AG08395 (cell line): ENCODE measurements around the gene HOXA11.
A peak's percentile ranks its signal among the peaks of the same experiment; 100 is the strongest.

Experiments
- DNase-seq: peaks from one replicate; pipeline ENCODE4 v3.0.0; 2012; ENCODE audit warnings: mixed read lengths, low spot score

The HOXA11 gene

GRCh38 chr7:27169658-27170425 is 15.2 kb downstream of the HOXA11 start:
- no peak for DNase-seq

GRCh38 chr7:27168265-27168947 is 16.6 kb downstream of the HOXA11 start:
- DNase-seq, result no peak

GRCh38 chr7:27167916-27168264 is 17.1 kb downstream of the HOXA11 start:
- no peak for DNase-seq

- no peak for DNase-seq
Observed at GRCh38 chr7:27166531-27167505, 18.2 kb downstream of the HOXA11 start.

- DNase-seq, result no peak
Observed at GRCh38 chr7:27165996-27166530, 19.0 kb downstream of the HOXA11 start.

GRCh38 chr7:27165089-27165995 is 19.7 kb downstream of the HOXA11 start, which contains the start of gene HOXA9:
HOXA9 (minus strand) TSS chr7:27165537; CDS start chr7:27165457, 80 bp downstream.
- DNase-seq, result peak; percentile 84

GRCh38 chr7:27164367-27165088 is 20.5 kb downstream of the HOXA11 start:
- DNase-seq, result no peak

GRCh38 chr7:27164045-27164366 is 21.0 kb downstream of the HOXA11 start:
- no peak for DNase-seq

GRCh38 chr7:27163288-27164044 is 21.6 kb downstream of the HOXA11 start:
- DNase-seq, result no peak

GRCh38 chr7:27162561-27163287 is 22.3 kb downstream of the HOXA11 start:
- no peak for DNase-seq

GRCh38 chr7:27161721-27162560 is 23.1 kb downstream of the HOXA11 start:
- DNase-seq, result no peak

- DNase-seq, result no peak
Observed at GRCh38 chr7:27161214-27161720, 23.8 kb downstream of the HOXA11 start.

GRCh38 chr7:27160546-27161213 is 24.4 kb downstream of the HOXA11 start:
- DNase-seq, result peak; percentile 72

- DNase-seq, result no peak
Observed at GRCh38 chr7:27160145-27160545, 24.9 kb downstream of the HOXA11 start.

- DNase-seq, result no peak
Observed at GRCh38 chr7:27159266-27160144, 25.5 kb downstream of the HOXA11 start.
